ENCODE data around the gene URGCP. TPM values are rescaled to one million over a fixed set of nuclear protein-coding genes. Genes with fewer than 3 reads are reported as not detected.

URGCP gene
- polyA plus RNA-seq, 1 of the 3 experiments (the other 2 are of a cell fraction) = 22.9 TPM

DNA sequence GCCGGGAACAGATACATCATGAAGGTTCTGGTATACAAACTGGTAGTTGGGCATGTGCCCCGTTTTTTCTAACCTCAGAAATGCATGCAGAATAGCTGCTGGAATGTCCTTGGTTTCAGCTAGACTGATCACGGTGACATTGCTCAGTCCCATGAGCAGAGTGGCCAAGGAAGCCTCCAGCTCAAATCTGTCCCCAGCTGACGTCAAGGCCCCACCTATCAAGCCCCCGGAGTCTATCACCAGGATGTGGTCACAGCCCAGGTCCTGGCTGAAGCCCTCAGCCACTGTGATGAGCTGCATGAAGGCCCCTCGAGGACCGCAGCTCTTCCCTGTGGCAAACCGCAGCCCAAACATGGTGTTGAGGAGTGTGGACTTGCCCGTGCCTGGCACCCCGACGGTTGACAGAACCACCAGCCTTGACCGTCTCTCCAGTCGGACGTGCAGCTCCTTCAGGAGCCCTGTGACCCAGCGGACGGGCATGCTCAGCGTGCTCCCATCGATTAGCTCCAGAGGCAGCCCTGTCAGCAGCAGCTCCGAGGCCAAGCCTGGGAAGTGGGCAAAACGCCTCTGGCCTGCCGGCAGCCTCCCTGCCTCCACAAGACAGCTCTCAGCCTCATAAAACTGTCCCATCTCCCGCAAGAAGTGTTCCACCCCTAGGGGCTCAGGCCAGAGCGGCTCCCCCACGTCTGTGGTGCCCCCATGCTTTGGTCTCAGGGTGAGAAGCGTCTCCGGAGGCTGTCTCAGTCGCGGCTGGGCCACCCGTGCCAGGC, 29.2 kb downstream of the URGCP start (continued):
- TF ChIP-seq, protein P1, sequence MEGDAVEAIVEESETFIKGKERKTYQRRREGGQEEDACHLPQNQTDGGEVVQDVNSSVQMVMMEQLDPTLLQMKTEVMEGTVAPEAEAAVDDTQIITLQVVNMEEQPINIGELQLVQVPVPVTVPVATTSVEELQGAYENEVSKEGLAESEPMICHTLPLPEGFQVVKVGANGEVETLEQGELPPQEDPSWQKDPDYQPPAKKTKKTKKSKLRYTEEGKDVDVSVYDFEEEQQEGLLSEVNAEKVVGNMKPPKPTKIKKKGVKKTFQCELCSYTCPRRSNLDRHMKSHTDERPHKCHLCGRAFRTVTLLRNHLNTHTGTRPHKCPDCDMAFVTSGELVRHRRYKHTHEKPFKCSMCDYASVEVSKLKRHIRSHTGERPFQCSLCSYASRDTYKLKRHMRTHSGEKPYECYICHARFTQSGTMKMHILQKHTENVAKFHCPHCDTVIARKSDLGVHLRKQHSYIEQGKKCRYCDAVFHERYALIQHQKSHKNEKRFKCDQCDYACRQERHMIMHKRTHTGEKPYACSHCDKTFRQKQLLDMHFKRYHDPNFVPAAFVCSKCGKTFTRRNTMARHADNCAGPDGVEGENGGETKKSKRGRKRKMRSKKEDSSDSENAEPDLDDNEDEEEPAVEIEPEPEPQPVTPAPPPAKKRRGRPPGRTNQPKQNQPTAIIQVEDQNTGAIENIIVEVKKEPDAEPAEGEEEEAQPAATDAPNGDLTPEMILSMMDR (IDR thresholded peaks at IDR 0.05) = no peak
- TF ChIP-seq POLR2AphosphoS5 (IDR thresholded peaks at IDR 0.05; ENCODE audit: low read depth, low read length) (no peak), EZH2phosphoT487 (IDR thresholded peaks at IDR 0.05; ENCODE audit: borderline replicate concordance, low read depth) (no peak), RAD21 (IDR thresholded peaks at IDR 0.05; ENCODE audit: low read length) (no peak), TCF12 (IDR thresholded peaks at IDR 0.05) (no peak), SIN3A (IDR thresholded peaks at IDR 0.05; ENCODE audit: borderline replicate concordance, low read depth, low read length) (no peak), RFX5 (IDR thresholded peaks at IDR 0.05; ENCODE audit: low read length) (no peak), RXRA (IDR thresholded peaks at IDR 0.05; ENCODE audit: borderline replicate concordance, low read depth) (no peak)
- TF ChIP-seq, protein P2, sequence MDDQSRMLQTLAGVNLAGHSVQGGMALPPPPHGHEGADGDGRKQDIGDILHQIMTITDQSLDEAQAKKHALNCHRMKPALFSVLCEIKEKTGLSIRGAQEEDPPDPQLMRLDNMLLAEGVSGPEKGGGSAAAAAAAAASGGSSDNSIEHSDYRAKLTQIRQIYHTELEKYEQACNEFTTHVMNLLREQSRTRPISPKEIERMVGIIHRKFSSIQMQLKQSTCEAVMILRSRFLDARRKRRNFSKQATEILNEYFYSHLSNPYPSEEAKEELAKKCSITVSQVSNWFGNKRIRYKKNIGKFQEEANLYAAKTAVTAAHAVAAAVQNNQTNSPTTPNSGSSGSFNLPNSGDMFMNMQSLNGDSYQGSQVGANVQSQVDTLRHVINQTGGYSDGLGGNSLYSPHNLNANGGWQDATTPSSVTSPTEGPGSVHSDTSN (IDR thresholded peaks at IDR 0.05) = no peak

DNA sequence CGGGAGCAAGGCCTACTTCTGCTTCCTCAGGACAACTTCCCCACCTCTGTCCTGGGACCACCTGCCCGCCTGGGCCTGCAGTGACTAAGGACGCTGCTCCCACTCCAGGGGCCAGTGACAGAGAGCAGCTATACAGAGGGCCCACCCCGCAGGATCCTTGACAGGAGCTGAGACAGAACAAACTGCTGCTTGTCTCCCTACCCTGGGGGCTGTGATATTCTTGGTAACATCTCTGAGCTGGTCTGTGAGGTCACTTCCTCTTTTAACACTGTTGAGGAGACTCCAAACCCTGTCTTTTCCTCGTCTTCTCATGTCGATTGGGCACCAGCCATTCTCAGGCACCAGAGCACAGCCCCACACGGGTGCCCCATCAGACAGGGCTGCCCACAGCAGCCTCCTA, 30.2 kb downstream of the URGCP start:
- Histone ChIP-seq H3K9me2 (no peaks in the 10 kb centered on the region), H3K4me3 (ENCODE audit: low read depth in 2 of 2, low read length in 1 of 2) (no peak overlapping the region), H3K27me3 (ENCODE audit: insufficient read depth) (no peaks in the 10 kb centered on the region), H3K9me3 (no peaks in the 10 kb centered on the region), H3K9ac (no peak overlapping the region), H3K27ac (ENCODE audit: low read depth in 2 of 2, low read length in 1 of 2) (no peak overlapping the region), H3K4me2 (no peak overlapping the region), H4K20me1 (ENCODE audit: insufficient read depth) (no peaks in the 10 kb centered on the region), H2AFZ (ENCODE audit: low read depth) (no peak overlapping the region), H3F3A (replicated peaks; ENCODE audit: insufficient read depth) (peaks cover 3% of the 10 kb centered on the region), H3K79me2 (ENCODE audit: insufficient read depth) (peaks cover 6% of the 10 kb centered on the region; the same call in 1 of the 2 replicates), H3K36me3 (replicated peaks in 1 of 2; ENCODE audit: control insufficient read depth in 1 of 2, insufficient read depth in 2 of 2, low read length in 1 of 2) (peaks cover 24 to 57% of the 10 kb centered on the region in 2 experiments), H3K4me1 (ENCODE audit: control insufficient read depth in 1 of 2, insufficient read depth in 2 of 2, low read depth in 1 of 2, low read length in 1 of 2) (peaks cover 13 to 14% of the 10 kb centered on the region in 2 experiments; a peak in 3 of 4 replicates)
- CTCF ChIA-PET = interaction anchor here (1.2 to 1.9 kb wide), 4 partner anchors 11 to 78 kb away, joined by 3 to 6 read pairs (median 4); no protein-coding TSS in a partner anchor
- no peak for DNase-seq
- POLR2A ChIA-PET = no interaction called here
- WGBS (ENCODE audit: low lambda C conversion rate) = 93% methylated on average over 7 of the region's 7 CpGs
- no peak for TF ChIP-seq MEF2A (IDR thresholded peaks at IDR 0.05; ENCODE audit: borderline replicate concordance, low read depth)
- no peak for TF ChIP-seq FOXJ3 (CRISPR knock-in tag; IDR thresholded peaks at IDR 0.05)
- TF ChIP-seq RFX5 (IDR thresholded peaks at IDR 0.05; ENCODE audit: low read length) = no peak
- TF ChIP-seq, protein P1 (IDR thresholded peaks at IDR 0.05) = no peak
- TF ChIP-seq RAD21 (IDR thresholded peaks at IDR 0.05; ENCODE audit: low read length) = no peak
- TF ChIP-seq, protein P3, sequence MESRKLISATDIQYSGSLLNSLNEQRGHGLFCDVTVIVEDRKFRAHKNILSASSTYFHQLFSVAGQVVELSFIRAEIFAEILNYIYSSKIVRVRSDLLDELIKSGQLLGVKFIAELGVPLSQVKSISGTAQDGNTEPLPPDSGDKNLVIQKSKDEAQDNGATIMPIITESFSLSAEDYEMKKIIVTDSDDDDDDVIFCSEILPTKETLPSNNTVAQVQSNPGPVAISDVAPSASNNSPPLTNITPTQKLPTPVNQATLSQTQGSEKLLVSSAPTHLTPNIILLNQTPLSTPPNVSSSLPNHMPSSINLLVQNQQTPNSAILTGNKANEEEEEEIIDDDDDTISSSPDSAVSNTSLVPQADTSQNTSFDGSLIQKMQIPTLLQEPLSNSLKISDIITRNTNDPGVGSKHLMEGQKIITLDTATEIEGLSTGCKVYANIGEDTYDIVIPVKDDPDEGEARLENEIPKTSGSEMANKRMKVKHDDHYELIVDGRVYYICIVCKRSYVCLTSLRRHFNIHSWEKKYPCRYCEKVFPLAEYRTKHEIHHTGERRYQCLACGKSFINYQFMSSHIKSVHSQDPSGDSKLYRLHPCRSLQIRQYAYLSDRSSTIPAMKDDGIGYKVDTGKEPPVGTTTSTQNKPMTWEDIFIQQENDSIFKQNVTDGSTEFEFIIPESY (IDR thresholded peaks at IDR 0.05; ENCODE audit: borderline replicate concordance, low read depth) = no peak
- TF ChIP-seq GABPA (IDR thresholded peaks at IDR 0.05; ENCODE audit: low read depth) = no peak
- TF ChIP-seq, protein P4, sequence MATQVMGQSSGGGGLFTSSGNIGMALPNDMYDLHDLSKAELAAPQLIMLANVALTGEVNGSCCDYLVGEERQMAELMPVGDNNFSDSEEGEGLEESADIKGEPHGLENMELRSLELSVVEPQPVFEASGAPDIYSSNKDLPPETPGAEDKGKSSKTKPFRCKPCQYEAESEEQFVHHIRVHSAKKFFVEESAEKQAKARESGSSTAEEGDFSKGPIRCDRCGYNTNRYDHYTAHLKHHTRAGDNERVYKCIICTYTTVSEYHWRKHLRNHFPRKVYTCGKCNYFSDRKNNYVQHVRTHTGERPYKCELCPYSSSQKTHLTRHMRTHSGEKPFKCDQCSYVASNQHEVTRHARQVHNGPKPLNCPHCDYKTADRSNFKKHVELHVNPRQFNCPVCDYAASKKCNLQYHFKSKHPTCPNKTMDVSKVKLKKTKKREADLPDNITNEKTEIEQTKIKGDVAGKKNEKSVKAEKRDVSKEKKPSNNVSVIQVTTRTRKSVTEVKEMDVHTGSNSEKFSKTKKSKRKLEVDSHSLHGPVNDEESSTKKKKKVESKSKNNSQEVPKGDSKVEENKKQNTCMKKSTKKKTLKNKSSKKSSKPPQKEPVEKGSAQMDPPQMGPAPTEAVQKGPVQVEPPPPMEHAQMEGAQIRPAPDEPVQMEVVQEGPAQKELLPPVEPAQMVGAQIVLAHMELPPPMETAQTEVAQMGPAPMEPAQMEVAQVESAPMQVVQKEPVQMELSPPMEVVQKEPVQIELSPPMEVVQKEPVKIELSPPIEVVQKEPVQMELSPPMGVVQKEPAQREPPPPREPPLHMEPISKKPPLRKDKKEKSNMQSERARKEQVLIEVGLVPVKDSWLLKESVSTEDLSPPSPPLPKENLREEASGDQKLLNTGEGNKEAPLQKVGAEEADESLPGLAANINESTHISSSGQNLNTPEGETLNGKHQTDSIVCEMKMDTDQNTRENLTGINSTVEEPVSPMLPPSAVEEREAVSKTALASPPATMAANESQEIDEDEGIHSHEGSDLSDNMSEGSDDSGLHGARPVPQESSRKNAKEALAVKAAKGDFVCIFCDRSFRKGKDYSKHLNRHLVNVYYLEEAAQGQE (IDR thresholded peaks at IDR 0.05; ENCODE audit: low read depth, low read length) = no peak
- TF ChIP-seq, protein P2 (IDR thresholded peaks at IDR 0.05) = no peak
- TF ChIP-seq EP300 (IDR thresholded peaks at IDR 0.05; ENCODE audit: borderline replicate concordance in 1 of 2, low read depth in 1 of 2, low read length in 1 of 2) = no peak
- TF ChIP-seq RXRA (IDR thresholded peaks at IDR 0.05; ENCODE audit: borderline replicate concordance, low read depth) = no peak
- no peak for TF ChIP-seq SIN3A (IDR thresholded peaks at IDR 0.05; ENCODE audit: borderline replicate concordance, low read depth, low read length)

Measured in SK-N-SH (cell line).